Neural cell (in vitro differentiated cells): Measurements from ENCODE around the gene CBX8.

Experiments used
- EP300 ChIP-seq: fragments of 450-650 bp; conservative IDR thresholded peaks from 2 replicates; pipeline ENCODE4 v1.6.1; 2014; ENCODE audit warnings: antibody characterized with exemption, mild to moderate bottlenecking, moderate library complexity; ENCODE audit not compliant: poor library complexity, severe bottlenecking
- TF ChIP-seq, protein P1 (sequence below): fragments of 450-650 bp; IDR thresholded peaks from 2 replicates; pipeline ENCODE4 v1.5.1; 2014; ENCODE audit warnings: antibody characterized with exemption, mild to moderate bottlenecking, moderate library complexity; ENCODE audit not compliant: poor library complexity, severe bottlenecking

DNA sequence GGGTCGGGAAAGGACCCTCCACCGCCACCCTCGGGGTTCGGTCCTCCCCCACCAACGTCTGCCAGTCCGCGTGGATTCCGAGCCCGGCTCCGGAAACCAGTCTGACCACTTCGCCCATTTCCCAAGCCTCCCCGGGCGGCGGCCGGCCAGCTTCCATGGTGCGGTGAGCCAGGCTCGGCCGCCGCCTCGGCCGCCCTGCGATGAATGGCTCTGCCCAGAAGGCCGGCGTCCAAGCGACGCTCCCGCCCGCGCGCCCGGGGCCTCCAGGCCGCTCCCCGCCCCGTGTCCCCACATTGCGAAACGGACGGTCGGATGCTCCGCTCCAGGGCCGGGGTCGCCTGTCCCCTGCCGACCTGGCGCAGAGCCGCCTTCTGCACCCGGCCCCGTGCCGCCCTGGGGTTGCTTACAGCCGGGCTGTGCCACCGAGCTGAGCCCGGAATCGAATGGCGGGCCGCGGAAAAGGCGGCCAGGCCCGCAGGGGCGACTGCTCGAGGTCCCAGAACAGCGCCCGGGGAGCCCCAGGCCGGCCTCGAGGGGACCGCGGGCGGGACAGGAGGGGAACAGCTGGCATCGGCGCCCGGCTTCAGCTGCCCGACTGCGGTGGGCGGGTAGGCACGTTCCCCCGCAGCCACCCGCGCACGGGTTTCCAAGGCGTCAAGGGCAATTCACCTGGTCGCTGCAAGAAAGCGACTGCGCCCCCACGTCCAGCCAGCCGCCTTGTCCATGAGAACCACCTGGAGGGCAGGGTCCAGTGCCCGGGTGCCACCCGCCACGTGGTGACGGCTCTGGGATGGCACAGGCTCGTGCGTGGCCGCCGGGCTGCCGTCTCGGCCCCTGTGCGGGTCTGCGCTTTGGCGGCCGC is 18.3 kb upstream of the CBX8 start:
- no peak for TF ChIP-seq EP300
- TF ChIP-seq, protein P1, sequence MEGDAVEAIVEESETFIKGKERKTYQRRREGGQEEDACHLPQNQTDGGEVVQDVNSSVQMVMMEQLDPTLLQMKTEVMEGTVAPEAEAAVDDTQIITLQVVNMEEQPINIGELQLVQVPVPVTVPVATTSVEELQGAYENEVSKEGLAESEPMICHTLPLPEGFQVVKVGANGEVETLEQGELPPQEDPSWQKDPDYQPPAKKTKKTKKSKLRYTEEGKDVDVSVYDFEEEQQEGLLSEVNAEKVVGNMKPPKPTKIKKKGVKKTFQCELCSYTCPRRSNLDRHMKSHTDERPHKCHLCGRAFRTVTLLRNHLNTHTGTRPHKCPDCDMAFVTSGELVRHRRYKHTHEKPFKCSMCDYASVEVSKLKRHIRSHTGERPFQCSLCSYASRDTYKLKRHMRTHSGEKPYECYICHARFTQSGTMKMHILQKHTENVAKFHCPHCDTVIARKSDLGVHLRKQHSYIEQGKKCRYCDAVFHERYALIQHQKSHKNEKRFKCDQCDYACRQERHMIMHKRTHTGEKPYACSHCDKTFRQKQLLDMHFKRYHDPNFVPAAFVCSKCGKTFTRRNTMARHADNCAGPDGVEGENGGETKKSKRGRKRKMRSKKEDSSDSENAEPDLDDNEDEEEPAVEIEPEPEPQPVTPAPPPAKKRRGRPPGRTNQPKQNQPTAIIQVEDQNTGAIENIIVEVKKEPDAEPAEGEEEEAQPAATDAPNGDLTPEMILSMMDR: no peak
